Globus pallidus (tissue), 1 donor: ENCODE measurements around the gene STMP1.

ENCODE experiments used
- DNase-seq: peaks from one replicate; pipeline ENCODE4 v3.0.0-alpha.2; 2015; ENCODE audit warnings: low spot score

Gene STMP1

DNA sequence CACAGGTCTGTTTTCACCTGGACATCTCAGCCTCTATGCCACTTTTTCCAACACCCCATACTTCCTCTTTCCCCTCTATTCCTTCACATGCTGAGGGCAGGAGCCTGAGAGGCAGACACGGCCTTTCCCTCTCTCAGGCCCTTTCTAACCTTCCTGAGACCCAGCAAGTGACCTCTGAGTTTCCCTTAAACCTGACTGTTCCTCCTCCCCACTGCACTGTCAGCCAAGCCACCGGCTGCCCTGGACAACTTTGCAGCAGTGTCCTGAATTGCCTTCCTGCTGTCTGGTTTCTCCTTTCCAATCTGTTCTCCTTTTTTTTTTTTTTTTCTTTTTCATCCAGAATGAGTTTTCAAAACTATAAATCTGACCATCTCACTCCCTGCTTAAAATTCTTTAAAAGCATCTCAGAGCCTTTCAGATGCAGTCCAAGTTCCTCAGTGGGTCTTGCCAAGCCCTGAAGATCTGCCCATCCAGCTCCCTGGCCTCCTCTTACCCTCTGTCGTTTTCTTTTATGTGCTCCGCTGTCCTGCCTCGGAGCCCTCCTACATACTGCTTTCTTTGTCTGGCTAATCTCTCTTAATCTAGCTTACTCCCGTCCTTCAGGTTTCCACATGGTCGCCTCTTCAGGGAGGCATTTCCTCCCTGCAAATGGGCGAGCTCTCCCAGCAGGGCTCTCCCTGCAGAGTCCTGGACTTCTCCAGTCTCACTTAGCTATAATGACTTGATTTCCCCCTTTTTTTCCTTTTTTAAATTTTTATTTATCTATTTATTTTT is 35.1 kb downstream of the STMP1 start:
- no peak for DNase-seq

DNA sequence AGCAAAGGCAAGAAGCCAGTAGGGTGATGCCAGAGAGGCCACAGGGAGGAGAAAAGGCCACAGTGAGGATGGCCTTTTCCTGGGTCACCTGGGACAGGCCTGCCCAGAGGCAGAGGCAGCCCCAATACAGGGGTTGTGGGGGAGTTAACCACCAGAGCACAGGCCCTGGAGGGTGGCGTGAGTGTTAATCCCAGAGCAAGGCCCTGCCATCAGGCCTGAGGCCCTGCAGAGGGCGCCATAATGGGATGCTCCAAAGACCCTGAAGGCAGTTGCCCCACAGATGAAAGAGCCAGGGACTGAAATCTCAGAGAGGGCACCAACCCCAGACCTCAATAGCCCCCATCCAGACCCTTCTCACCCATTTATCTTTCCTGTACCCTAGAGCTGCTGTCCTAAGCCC is 41.8 kb downstream of the STMP1 start:
- DNase-seq, result no peak

DNA sequence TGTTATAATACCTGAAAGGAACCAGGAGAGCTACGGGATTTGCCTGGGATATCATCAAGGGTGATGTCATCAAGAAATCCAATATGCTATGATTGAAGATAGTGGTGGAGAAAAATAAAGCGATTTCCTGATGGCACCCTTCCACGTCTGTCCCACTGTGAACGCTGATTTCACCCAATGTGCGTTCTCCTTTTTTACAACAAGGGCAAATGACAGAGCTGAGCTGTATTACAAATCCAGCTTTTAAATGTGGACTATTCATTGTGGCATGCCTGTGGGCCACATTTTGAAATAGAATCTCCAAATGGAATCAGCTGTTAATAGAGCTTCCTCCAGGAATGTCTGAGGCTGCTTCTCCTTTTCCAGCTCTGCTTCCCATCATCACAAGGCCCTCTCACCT is 42.4 kb downstream of the STMP1 start:
- no peak for DNase-seq

DNA sequence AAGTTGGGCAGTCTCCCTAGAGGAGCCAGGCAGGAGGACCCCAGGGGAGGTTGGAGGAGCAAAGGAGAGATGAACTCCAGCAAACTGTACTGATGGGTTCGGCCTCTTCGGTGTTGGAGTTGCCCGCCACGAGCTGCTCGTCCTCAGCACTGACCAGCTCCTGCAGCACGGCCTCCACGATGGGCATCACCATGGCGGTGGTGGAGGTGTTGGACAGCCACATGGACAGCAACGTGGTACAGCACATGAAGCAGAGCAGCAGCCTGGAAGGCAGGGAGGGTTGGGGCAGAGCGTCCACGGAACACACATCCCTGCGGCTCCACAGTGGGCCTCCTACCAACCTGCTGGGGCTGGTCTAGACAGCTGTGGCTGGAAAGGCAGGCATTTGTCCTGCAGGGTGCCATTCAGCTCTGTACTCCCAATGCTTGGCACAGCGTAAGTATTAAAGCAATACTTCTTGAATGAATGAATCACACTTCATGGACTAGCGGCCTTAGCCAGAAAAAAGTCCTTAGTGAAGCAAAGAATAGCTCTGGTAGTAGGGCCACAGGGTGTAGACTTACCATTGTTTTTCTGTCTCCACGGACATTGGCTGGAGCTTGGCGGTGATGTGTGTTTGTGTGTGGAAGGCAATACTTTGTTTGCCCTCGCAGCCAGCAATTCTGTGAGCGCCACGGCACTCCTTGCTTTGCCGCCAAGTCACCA is 43.9 kb downstream of the STMP1 start:
- DNase-seq, result no peak

DNA sequence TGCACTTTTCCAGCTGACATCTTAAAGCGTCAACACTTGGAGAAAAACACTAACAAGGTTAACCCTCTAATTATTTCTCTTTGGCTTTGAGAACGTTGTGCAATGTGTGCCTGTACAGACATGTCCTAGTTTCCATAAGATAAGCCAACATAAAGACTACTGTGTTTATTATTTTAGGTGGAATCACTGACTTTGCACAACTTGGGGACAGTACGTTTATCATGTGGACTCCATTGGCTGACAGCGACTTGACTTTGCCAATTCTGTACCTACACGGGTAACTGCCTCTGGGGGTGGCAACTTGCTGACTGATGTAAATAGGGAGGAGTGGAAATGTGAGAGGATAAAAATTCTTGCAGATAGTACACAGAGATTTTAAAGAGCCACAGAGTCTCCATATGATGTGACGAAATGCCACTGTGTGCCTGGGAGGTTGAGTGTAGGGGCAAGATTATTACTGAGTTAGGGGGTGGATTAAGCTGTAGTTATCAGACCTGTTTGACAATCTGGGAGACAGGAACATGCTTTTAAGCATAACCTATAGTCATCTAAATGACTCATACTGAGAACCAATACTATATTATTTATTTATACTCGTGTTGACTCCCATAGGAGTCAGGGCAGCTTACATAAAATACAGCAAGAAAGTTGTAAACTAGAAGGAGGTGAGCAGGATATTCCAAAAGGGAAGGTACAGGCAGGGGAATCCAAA is 44.7 kb downstream of the STMP1 start:
- DNase-seq, result no peak

DNA sequence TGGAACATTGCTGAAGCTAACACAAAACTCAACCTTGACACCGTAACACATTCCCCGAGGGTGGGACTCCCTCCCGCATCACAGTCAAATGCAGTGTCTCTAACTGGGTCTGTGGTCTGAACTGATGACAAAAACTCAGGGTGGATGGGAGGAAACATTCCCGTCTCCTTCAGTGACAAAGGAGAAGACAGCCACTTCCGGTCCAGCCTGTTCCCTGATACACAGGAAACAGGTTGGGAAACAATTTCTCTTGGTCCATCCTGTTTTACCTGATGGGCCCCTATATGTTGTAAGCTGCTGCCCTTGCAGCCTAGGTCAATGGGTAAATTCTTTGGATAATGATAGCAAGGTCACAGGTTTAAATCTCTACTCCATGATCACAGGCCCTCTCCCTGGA is 45.3 kb downstream of the STMP1 start:
- no peak for DNase-seq

DNA sequence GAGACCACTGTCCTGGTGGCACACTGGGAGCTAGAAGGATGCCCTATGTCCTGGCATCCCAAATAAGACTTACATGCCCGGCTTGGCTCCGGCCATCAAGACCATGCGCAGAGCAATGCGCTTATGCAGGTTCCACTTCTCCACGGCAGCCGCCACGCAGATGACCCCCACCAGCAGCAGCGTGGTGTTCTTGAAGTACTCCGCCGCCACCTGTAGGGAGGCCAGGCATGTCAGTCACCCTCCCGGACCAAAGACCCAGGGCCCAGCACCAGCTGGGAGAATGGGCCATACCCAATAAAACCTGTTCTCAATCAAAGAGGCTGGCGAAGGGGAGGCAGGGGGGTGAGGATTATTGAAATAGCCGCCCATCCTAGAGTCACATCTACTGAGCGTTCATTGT is 45.7 kb downstream of the STMP1 start:
- DNase-seq, result no peak

DNA sequence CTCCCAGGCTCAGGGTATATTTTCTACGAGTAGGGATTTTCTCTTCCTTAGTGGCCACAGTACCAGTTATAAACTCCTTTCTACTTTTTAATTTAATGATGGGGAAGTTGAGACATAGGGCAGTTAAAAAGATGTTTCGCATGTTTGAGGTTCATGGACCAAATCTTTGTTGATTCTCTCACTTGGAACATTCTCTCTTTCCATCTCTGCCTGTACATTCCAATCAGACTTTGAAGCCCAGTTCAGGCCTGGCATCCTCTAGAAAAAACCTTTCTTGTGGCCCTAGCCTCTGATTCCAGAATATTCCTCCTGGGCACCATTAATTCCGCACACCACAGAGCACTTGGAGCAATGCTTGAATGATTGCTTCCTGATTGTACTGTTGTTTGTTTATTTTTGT is 47.2 kb downstream of the STMP1 start:
- DNase-seq, result no peak

DNA sequence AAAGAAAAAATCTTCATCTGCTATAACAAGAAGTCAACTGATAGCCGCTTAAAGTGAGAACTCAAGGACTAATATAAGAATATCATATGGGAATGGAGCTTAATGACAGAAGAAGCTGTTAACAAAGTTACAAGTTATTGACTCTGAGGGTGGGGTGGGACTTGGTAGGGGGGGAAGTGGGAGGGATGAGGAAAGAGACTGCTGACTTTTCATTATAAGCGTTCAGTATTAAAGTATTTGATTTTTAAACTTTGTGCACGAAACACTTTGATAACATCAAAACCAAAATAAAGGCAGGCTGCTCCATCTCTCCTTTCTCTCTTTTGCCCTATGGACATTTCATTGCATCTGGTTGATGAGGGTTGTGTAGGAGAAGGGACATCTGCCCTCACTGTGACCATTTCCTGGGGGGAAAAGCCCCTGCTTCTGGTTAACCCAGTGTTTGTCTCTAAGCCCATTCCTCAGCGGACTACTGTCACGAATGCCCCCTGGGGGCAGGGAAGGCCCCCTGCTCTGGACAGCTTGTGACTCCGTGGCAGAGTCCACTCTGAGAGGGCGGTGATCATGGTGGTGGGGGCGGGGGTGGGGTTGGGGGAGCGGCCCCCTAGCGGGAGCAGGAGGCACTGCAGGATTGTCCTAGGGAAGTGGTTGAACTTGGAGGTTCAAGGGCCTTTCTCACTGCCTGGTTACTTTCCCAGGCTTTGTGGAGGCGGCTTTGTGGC is 48.3 kb downstream of the STMP1 start:
- no peak for DNase-seq

DNA sequence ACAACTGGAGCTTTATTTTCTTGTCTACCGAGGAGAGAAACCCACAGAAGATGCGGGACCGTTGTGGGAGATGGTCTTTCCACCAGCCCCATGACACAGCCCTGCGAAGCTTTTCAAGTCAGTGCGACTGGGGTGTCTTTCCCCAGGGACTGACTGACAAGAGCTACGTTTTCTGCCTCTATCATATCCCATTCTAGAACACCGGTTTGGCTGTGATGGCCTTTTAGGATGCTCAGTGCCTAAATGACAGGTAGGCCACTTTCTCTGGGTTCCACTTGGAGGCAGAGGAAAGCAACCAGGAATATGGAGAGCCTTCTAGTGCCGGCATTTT is 48.8 kb downstream of the STMP1 start:
- no peak for DNase-seq

DNA sequence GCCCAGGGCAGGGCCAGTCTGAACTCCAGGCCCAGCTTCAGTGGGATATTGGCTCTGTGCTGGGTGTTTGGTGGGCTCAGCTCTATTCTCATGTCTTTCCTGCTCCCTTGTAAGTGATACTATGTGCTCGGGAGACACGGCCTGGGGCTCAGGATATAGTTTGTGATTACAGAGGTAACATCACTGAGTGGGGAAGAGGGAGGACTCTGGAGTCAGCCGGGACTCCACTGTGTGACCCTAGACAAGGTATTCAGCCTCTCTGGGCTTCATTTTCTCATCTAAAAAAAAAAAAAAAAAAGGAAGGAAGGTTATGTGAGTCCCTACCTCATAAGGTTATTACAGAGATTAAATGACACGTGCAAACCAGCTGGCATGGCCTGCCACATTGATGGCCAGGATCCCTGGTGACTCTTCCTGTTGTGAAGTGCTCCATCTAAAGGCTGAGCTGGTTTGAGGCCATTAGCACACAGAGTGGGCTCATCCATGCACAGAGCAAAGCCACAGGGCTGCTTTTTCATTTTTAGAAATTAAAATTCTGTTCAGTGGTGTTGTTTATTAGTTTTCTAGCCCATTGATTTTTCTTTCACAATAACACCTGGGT is 50.0 kb downstream of the STMP1 start:
- no peak for DNase-seq

DNA sequence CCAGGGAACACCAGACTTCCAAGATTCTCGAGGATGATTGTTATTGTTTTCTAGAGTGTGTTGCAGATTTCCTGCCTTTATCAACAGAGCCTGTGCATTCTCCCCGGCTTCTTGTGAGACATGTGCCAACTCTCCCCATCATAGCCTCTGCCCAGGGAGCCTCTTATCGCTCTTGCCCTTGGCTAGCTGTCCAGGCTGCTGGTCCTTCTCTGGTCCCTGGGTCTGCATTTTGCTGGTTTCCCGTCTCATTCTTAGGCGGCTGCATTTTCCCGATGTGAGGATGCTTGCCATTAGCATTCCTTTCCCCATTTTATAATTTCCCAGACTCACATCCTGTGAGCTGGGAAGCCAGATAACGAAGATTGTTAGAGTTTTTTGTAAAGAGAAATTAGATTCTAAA is 50.5 kb downstream of the STMP1 start:
- no peak for DNase-seq

DNA sequence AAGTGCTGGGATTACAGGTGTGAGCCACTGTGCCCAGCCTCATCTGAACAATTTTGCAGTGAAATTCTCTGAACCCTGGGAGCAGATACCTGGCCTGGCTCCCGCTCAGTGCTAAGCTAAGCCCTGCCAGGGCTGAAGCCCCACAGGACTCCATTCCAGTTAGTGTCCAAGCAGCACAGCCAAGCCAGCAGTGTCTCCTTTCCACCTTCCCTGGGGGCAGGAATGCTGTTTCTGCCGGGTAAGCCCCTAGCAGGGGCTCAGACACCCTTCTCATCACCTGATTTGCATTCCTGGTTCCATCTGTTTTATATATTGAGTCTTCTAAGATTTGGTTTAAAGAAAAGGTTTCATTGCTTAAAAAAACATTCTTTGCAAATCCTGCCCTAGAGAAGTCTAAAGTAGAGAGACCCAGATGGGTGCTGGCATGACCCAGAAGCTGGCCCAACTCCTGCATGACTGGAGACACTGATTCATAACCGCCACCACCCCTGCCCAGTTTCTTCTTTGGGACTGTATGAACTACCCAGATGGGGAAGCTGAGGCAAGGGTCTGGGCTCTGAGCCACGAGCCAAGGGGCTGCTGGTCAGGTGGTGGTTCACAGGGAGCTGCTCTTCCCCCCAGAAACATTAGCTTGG is 51.6 kb downstream of the STMP1 start:
- no peak for DNase-seq

DNA sequence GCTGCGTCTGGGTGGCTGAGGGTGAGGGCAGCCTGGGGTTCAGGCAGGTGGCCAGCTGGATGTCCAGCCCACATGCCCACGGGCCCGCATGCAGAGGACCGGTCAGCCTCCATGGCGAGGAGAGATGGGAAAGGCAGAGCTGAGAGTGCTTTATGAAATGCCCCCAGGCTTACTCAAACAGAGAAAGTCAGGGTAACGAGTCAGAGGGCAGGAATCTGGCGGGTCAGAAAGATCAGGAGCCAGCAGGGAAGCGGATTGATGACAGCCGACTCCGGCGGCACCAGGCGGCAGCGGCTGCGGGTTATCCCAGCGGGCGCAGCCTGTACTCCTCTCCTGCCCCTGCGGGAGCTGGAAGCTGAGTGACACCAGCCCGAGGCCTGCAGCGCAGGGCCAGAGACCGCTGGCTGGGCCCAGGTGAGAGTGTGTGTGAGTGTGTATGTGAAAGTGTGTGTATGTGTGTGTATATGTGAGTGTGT is 52.3 kb downstream of the STMP1 start:
- DNase-seq, result no peak

DNA sequence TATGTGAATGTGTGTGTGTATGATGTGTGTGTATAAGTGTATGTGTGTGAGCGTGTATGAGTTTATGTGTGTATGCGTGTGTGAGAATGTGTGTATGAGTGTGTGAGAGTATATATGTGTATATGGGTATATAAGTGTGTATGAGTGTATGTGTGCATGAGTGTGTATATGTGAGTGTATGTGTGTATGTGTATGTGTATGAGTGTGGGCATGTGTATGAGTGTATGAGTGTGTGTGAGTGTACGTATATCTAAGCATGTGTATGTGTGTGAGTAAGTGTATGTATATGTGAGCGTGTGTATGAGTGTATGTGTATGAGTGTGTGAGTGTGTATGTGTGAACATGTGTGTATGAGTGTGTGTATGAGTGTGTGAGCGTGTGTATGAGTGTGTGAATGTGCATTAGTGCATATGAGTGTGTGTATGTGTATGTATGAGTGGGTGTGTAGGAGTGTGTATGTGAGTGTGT is 52.8 kb downstream of the STMP1 start:
- no peak for DNase-seq

DNA sequence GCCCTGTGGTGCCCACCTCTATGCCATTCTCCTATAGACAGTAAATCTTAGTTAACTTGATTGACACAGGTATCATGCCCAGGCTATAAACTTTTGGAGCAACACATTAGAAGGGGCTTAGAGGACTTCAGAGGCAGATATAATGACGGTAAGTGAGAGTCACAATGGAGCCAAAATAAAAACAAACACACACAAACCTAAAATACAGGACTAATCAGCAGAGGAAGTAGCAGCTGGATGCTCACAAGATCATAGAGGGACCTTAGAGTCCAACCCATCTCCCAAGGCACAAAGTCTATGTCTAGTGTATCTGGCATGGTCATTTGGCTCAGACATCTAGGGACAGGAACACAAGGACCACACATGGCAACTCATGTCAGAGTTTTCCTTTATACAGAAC is 53.4 kb downstream of the STMP1 start:
- DNase-seq, result no peak

DNA sequence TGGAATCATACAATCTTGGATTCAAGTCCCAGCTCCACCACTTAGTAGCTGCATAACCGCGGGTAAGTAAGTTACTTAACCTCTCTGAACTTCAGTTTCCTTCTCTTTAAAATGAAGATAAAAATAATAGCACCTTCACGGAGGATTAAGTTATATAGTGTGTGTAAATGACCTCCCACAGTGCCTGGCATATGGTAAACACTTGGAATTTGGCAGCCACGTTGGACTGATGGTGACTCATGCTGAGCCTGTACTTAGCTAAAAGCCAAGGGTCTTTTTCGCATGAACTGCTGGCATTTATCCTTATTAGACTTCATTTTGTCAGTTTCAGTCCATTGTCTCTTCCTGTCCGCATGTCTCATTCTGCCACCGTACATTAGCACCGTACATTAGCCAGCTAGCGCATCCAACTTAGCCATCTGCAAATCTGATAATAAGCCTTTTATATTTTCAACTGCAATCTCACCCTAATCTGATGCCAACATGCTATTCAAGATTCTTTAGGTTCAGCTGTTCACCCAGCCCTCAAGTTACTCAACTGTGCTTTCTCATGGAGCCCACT is 54.4 kb downstream of the STMP1 start:
- no peak for DNase-seq

DNA sequence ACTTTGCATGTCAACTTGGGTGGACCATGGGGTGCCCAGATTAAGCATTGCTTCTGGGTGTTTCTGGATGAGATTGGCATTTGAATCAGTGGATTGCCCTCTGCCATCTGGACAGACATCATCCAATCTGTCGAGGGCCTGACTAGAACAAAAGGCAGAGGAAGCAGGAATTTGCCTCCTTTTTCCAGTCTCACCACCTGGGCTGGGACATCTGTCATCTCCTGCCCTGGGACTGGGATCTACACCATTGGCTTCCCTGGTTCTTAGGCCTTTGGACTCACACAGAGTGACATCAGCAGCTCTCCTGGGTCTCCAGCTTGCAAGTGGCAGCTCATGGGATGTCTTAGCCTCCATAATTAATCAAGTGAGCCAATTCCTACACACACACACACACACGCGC is 55.4 kb downstream of the STMP1 start:
- no peak for DNase-seq

DNA sequence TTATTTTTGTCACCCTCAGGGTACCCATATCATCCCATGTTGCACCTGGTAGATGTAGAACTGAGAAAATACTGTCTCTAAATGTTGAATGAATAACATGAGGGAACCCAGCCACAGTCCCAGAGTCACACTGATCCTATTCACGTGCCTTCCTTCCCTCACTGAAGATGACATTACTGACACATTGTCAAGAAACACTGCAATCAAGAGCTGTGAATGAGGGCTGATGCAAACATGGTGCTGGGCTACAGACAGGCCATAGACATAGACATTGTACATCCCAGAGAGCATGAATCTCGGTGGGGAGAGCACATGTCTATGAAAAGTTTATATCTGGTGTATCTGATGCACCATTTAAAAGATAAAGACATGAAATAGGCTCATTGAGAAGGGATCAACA is 55.9 kb downstream of the STMP1 start:
- DNase-seq, result no peak

DNA sequence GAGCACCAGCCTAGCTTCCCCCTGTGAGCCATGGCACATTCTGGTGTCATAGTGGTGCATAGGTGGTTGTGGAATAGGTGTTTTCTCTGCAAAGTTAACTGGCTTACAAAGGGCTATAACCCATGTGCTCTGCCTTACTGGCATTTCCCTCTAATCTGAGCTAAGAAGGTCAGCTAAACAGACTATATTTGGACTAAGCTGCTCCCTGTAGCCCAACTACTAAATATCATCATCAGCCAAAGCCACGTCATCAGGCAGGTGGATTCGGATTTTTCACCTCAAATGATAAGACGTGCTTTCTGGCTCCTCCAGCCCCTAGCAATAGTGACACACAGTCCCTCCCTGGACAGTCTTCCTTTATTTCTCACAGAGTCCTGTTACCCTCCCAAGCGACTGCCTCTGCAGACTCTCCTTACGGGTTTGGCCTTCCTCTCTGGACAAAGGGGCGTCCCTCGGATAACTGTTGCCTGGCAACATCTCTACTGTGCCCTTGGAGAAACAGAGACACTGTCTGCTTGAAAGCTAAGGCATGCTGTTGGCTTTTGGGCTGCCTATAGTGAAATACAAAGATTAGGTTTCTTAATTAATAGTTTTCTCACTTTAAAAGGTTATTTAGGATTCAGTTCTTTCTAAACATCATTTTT is 56.6 kb downstream of the STMP1 start:
- no peak for DNase-seq

DNA sequence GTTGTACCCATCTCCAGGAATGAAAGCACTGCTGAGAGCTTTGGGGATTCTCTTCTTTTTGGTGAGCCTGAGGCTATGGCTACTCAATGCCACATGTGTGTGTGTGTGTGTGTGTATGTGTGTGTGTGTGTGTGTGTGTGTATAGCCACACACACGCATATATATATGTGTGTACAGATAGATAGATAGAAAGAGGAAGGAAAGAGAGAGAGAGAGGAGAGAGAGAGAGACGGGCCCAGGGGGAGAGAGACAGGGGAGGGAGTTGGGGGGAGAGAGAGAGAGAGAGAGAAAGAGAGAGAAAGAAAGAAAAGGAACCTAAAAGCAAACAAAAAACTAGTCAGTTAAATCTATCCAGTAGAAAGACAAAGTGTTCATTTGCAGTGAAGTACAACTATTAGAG is 57.4 kb downstream of the STMP1 start:
- no peak for DNase-seq
